A673 (cell line): ENCODE measurements around the gene TNP1.

ENCODE experiments used
- EZH2 ChIP-seq: fragments of 200-600 bp; sonication (generic); IDR thresholded peaks from 2 replicates; pipeline ENCODE4 v1.6.1; 2017; ENCODE audit warnings: borderline replicate concordance, low read depth, mild to moderate bottlenecking, mixed read lengths, antibody characterized with exemption, low read length; ENCODE audit not compliant: poor library complexity, severe bottlenecking
- TF ChIP-seq, protein P1 (sequence below): fragments of 300-800, 200-600 bp; sonication (generic); conservative IDR thresholded peaks from 2 replicates; pipeline ENCODE4 v1.5.1; 2017; ENCODE audit warnings: low read depth, mild to moderate bottlenecking, antibody characterized with exemption, low read length, moderate library complexity, mixed read lengths

DNA sequence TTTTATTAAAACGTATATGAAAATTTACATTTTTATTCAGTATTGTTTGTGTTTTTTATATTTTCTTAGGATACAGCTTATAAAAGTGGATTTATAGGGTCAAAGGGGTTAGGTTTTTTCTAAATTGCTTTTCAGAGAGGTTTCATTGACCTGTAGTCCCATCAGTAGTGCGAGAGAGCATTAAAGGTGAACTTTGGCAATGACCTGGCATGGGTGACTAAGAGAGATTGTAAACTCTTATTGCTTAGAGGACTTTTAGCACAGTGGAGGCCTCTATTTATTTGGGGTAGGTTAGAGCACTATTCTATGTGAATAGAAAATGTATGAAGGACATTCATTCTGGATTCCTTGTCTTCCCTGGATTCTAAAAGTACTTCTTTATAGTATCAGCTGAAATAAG is 16.0 kb upstream of the TNP1 start:
- TF ChIP-seq, protein P1, sequence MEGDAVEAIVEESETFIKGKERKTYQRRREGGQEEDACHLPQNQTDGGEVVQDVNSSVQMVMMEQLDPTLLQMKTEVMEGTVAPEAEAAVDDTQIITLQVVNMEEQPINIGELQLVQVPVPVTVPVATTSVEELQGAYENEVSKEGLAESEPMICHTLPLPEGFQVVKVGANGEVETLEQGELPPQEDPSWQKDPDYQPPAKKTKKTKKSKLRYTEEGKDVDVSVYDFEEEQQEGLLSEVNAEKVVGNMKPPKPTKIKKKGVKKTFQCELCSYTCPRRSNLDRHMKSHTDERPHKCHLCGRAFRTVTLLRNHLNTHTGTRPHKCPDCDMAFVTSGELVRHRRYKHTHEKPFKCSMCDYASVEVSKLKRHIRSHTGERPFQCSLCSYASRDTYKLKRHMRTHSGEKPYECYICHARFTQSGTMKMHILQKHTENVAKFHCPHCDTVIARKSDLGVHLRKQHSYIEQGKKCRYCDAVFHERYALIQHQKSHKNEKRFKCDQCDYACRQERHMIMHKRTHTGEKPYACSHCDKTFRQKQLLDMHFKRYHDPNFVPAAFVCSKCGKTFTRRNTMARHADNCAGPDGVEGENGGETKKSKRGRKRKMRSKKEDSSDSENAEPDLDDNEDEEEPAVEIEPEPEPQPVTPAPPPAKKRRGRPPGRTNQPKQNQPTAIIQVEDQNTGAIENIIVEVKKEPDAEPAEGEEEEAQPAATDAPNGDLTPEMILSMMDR: no peak
- TF ChIP-seq EZH2: no peak
